GM19397 (cell line): ENCODE measurements around the gene SERPINB13.
"Not testable (repeated sequence)": the region's sequence is repeated elsewhere in the genome, so short reads cannot be mapped to it uniquely, and the experiment has no call there.

Source experiments
- ATAC-seq: cut with Tn5 transposase; IDR thresholded peaks from one replicate; pipeline ENCODE4 v1.9.1; 2021; ENCODE audit warnings: mild to moderate bottlenecking, moderate library complexity; ENCODE audit not compliant: unreplicated experiment

Gene SERPINB13

DNA sequence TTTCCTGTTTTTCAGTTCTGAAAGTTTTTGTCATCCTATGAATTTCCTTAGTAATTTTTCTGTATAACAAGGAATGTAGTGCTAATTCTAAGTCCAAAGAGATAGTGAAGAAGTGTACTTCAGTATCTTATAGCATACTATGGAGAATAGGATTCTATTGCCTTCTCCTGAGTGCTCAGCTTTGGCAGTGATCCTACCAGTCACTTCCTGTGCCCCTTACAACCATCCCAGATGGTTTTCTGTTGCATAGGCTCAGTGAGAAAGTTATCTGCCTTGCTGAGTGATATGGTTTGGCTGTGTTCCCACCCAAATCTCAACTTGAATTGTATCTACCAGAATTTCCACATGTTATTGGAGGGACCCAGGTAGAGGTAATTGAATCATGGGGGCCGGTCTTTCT lies 57.6 kb downstream of the SERPINB13 start:
- ATAC-seq = not testable (repeated sequence)

DNA sequence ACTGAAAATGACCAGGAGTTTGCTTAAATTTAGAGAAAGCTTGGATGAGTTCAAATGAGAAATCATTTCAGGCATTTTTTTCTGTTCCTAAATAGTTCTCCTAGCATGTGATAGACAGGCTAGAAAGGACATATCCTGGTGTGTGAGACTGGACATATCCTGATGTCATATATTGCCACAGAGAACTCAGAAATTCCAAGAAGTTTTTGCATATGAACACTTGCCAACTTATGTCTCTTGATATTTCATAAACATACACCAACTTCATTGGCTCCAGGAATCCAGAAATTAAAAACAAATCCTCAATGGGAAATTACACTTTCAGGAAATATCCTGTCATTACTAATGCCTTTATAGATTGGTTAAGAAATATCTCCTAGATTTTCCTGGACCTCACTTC lies 59.8 kb downstream of the SERPINB13 start:
- ATAC-seq = no peak

DNA sequence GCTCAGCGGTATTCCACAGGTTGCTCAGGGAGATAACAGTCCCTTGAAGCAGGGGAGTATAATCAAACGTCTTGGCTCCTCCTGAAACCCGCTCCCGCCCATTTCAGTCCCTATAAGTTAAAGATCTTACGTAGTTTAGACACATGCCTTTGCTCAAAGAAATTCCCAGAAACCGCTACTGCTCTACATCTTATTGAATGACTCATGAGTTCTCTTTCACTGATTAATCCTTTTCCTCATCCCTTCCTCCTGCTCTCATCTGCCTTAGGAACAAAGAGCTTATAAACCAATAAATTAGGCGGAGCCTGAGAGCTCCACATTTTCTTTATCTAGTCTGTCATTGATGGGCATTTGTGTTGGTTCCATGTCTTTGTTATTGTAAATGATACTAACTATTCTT lies 61.1 kb downstream of the SERPINB13 start:
- no peak for ATAC-seq
